ENCODE data around the gene FBXO21. TPM values are rescaled to one million over a fixed set of nuclear protein-coding genes. Genes with fewer than 3 reads are reported as not detected.
A peak's percentile ranks its signal among the peaks of the same experiment; 100 is the strongest.
"Not testable (repeated sequence)": the region's sequence is repeated elsewhere in the genome, so short reads cannot be mapped to it uniquely, and the experiment has no call there.

Gene FBXO21
- 17.0 and 25.0 TPM in 2 replicates for total RNA-seq (2014; rRNA removed; shearing (Covaris generic))

GRCh38 chr12:117190210-117190781 lies at the start of gene FBXO21:
FBXO21 (minus strand) TSS chr12:117190470; CDS start chr12:117190456, 14 bp downstream.
- DNase-seq (ENCODE audit: low read depth): peak; percentile 73

- DNase-seq (ENCODE audit: low read depth): peak; percentile 52
These were observed 46.3 kb upstream of the FBXO21 start for GRCh38 chr12:117236456-117237001.

- DNase-seq (ENCODE audit: low read depth): no peak
These were observed 45.0 kb upstream of the FBXO21 start for GRCh38 chr12:117235261-117235660.

- DNase-seq (ENCODE audit: low read depth): no peak
These were observed 44.2 kb upstream of the FBXO21 start for GRCh38 chr12:117234441-117234840.

- peak; percentile 8 for DNase-seq (ENCODE audit: low read depth)
These were observed 41.5 kb upstream of the FBXO21 start for GRCh38 chr12:117231750-117232149.

GRCh38 chr12:117228239-117228638 lies 38.0 kb upstream of the FBXO21 start:
- peak; percentile 19 for DNase-seq (ENCODE audit: low read depth)

- no peak for DNase-seq (ENCODE audit: low read depth)
These were observed 36.9 kb upstream of the FBXO21 start for GRCh38 chr12:117227000-117227653.

GRCh38 chr12:117226505-117226904 lies 36.2 kb upstream of the FBXO21 start:
- no peak for DNase-seq (ENCODE audit: low read depth)

- DNase-seq (ENCODE audit: low read depth): no peak
These were observed 34.9 kb upstream of the FBXO21 start for GRCh38 chr12:117225179-117225578.

GRCh38 chr12:117220947-117221346 lies 30.7 kb upstream of the FBXO21 start:
- not testable (repeated sequence) for DNase-seq (ENCODE audit: low read depth)

GRCh38 chr12:117218149-117218548 lies 27.9 kb upstream of the FBXO21 start:
- no peak for DNase-seq (ENCODE audit: low read depth)

GRCh38 chr12:117216686-117217085 lies 26.4 kb upstream of the FBXO21 start:
- no peak for DNase-seq (ENCODE audit: low read depth)

- no peak for DNase-seq (ENCODE audit: low read depth)
These were observed 24.5 kb upstream of the FBXO21 start for GRCh38 chr12:117214797-117215196.

- no peak for DNase-seq (ENCODE audit: low read depth)
These were observed 23.1 kb upstream of the FBXO21 start for GRCh38 chr12:117213295-117213808.

GRCh38 chr12:117212563-117213190 lies 22.4 kb upstream of the FBXO21 start:
- peak; percentile 62 for DNase-seq (ENCODE audit: low read depth)

- DNase-seq (ENCODE audit: low read depth): no peak
These were observed 20.1 kb upstream of the FBXO21 start for GRCh38 chr12:117210266-117210918.

GRCh38 chr12:117209626-117210025 lies 19.4 kb upstream of the FBXO21 start:
- no peak for DNase-seq (ENCODE audit: low read depth)

GRCh38 chr12:117208811-117209455 lies 18.7 kb upstream of the FBXO21 start:
- no peak for DNase-seq (ENCODE audit: low read depth)

GRCh38 chr12:117208206-117208605 lies 17.9 kb upstream of the FBXO21 start:
- no peak for DNase-seq (ENCODE audit: low read depth)

GRCh38 chr12:117207675-117208074 lies 17.4 kb upstream of the FBXO21 start:
- DNase-seq (ENCODE audit: low read depth): no peak

GRCh38 chr12:117202556-117202955 lies 12.3 kb upstream of the FBXO21 start:
- no peak for DNase-seq (ENCODE audit: low read depth)

GRCh38 chr12:117202033-117202432 lies 11.8 kb upstream of the FBXO21 start:
- DNase-seq (ENCODE audit: low read depth): no peak
